HepG2 (cell line): ENCODE measurements around the gene PPP1R12C. TPM values are rescaled to one million over a fixed set of nuclear protein-coding genes. Genes with fewer than 3 reads are reported as not detected.
A peak's percentile ranks its signal among the peaks of the same experiment; 100 is the strongest.

Experiments used
- CBX1 ChIP-seq: IDR thresholded peaks from one replicate; pipeline ENCODE4 v1.6.1; 2016; ENCODE audit warnings: antibody characterized with exemption, low read depth
- FOSL2 ChIP-seq: sonication (generic); formaldehyde crosslinking; IDR thresholded peaks from 2 replicates; pipeline ENCODE4 v1.4.0; 2020; ENCODE audit warnings: missing genetic modification reagents
- GATAD1 ChIP-seq: IDR thresholded peaks from 2 replicates; pipeline ENCODE4 v1.6.1; 2016; ENCODE audit warnings: missing genetic modification reagents, missing compliant biosample characterization
- HMGA1 ChIP-seq: sonication (generic); formaldehyde crosslinking; conservative IDR thresholded peaks from 2 replicates; pipeline ENCODE4 v1.4.0; 2020; ENCODE audit warnings: missing genetic modification reagents
- NFATC3 ChIP-seq: sonication (generic); formaldehyde crosslinking; IDR thresholded peaks from 2 replicates; pipeline ENCODE4 v1.5.1; 2020; ENCODE audit warnings: mild to moderate bottlenecking, missing genetic modification reagents
- PLRG1 ChIP-seq: fragments of 450-650 bp; conservative IDR thresholded peaks from 2 replicates; pipeline ENCODE4 v1.6.1; 2016
- PTBP1 ChIP-seq: fragments of 200-400 bp; formaldehyde crosslinking; IDR thresholded peaks from 2 replicates; pipeline ENCODE4 v1.6.1; 2018; ENCODE audit warnings: low read length, low read depth; ENCODE audit not compliant: poor library complexity, severe bottlenecking
- SOX5 ChIP-seq: IDR thresholded peaks from 2 replicates; pipeline ENCODE4 v1.6.1; 2016; ENCODE audit warnings: borderline replicate concordance
- TCF7 ChIP-seq: sonication (generic); IDR thresholded peaks from 2 replicates; pipeline ENCODE4 v1.6.1; 2016; ENCODE audit warnings: antibody characterized with exemption, low read depth
- XBP1 ChIP-seq: sonication (generic); formaldehyde crosslinking; IDR thresholded peaks from 2 replicates; pipeline ENCODE4 v1.5.0; 2020; ENCODE audit warnings: missing genetic modification reagents
- ZNF138 ChIP-seq: sonication (generic); formaldehyde crosslinking; IDR thresholded peaks from 2 replicates; pipeline ENCODE4 v1.5.0; 2020; ENCODE audit warnings: mild to moderate bottlenecking, low read depth, missing genetic modification reagents
- ZNF20 ChIP-seq: sonication (generic); formaldehyde crosslinking; IDR thresholded peaks from 2 replicates; pipeline ENCODE4 v1.4.0; 2020; ENCODE audit warnings: mild to moderate bottlenecking, moderate library complexity, missing genetic modification reagents
- ZNF207 ChIP-seq: fragments of 450-650 bp; IDR thresholded peaks from 2 replicates; pipeline ENCODE4 v1.6.1; 2016; ENCODE audit warnings: antibody characterized with exemption, borderline replicate concordance
- ZNF747 ChIP-seq: sonication (generic); formaldehyde crosslinking; IDR thresholded peaks from 2 replicates; pipeline ENCODE4 v1.8.1; 2023; ENCODE audit warnings: missing genetic modification reagents, mild to moderate bottlenecking, borderline replicate concordance
- polyA plus RNA-seq, 8 experiments: library from polyadenylated mRNA; depleted of rRNA in 3 of 8; stranded (reverse) in 7 of 8; unstranded in 1 of 8; fragments of >200 nt; fragmentation: Illumina TruSeq in 4 of 8; extraction: Trizol in 4 of 8; gene quantifications; 2 replicates each; pipeline versions ENCODE4 v1.2.1 to v1.2.3, GENCODE V29; 2011 to 2016; ENCODE audit warnings: low read depth in 4 of 8, missing spikeins in 1 of 8, mixed read lengths in 1 of 8; ENCODE audit not compliant: insufficient read depth in 1 of 8
- total RNA-seq, 5 experiments: library from RNA; depleted of rRNA; stranded (reverse); fragments of >200 nt; fragmentation: Illumina TruSeq; extraction: Trizol; gene quantifications; 2 replicates each; pipeline ENCODE4 v1.2.3, GENCODE V29; 2016; ENCODE audit warnings: low read depth in 1 of 5
- TF ChIP-seq, protein P1 (sequence below): sonication (generic); formaldehyde crosslinking; IDR thresholded peaks from 2 replicates; pipeline ENCODE4 v1.4.0; 2020; ENCODE audit warnings: missing genetic modification reagents, borderline replicate concordance
- TF ChIP-seq, protein P2 (sequence below): sonication (generic); formaldehyde crosslinking; IDR thresholded peaks from 2 replicates; pipeline ENCODE4 v1.5.1; 2020; ENCODE audit warnings: missing genetic modification reagents, mild to moderate bottlenecking, borderline replicate concordance
- TF ChIP-seq, protein P3 (sequence below): sonication (generic); formaldehyde crosslinking; IDR thresholded peaks from 2 replicates; pipeline ENCODE4 v1.4.0; 2020; ENCODE audit warnings: missing genetic modification reagents
- TF ChIP-seq, protein P4 (sequence below): sonication (generic); formaldehyde crosslinking; IDR thresholded peaks from 2 replicates; pipeline ENCODE4 v1.9.0; 2022; ENCODE audit warnings: low read depth, missing genetic modification reagents
- TF ChIP-seq, protein P5 (sequence below): sonication (generic); formaldehyde crosslinking; IDR thresholded peaks from 2 replicates; pipeline ENCODE4 v1.5.0; 2020; ENCODE audit warnings: missing genetic modification reagents

The PPP1R12C gene
- total and polyA plus RNA-seq, 2 of the 13 experiments (the other 11 are each of a cell fraction or from before 2014, with no cell fraction given), result 29.7 to 30.3 TPM

DNA sequence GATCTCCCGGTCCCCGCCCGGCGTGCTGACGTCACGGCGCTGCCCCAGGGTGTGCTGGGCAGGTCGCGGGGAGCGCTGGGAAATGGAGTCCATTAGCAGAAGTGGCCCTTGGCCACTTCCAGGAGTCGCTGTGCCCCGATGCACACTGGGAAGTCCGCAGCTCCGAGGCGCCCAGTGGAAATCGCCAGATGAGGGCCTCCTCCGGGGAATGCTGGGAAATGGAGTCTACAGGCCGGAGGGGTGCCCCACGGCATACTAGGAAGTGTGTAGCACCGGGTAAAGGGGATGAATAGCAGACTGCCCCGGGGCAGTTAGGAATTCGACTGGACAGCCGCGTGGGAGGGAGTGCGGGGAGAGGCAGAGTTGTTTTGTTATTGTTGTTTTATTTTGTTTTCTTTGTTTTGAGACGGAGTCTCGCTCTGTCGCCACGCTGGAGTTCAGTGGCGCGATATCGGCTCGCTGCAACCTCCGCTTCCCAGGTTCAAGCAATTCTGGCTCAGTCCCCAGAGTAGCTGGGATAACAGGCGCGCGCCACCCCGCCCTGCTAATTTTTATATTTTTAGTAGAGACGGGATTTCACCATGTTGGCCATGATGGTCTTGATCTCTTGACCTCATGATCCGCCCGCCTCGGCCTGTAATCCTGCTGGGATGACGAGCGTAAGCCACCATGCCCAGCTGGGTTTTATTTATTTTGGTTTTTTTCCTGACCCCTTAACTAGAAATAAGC, 390 bp upstream of the PPP1R12C start (continued):
- TF ChIP-seq, protein P1, sequence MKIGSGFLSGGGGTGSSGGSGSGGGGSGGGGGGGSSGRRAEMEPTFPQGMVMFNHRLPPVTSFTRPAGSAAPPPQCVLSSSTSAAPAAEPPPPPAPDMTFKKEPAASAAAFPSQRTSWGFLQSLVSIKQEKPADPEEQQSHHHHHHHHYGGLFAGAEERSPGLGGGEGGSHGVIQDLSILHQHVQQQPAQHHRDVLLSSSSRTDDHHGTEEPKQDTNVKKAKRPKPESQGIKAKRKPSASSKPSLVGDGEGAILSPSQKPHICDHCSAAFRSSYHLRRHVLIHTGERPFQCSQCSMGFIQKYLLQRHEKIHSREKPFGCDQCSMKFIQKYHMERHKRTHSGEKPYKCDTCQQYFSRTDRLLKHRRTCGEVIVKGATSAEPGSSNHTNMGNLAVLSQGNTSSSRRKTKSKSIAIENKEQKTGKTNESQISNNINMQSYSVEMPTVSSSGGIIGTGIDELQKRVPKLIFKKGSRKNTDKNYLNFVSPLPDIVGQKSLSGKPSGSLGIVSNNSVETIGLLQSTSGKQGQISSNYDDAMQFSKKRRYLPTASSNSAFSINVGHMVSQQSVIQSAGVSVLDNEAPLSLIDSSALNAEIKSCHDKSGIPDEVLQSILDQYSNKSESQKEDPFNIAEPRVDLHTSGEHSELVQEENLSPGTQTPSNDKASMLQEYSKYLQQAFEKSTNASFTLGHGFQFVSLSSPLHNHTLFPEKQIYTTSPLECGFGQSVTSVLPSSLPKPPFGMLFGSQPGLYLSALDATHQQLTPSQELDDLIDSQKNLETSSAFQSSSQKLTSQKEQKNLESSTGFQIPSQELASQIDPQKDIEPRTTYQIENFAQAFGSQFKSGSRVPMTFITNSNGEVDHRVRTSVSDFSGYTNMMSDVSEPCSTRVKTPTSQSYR (CRISPR knock-in tag), result no peak
- TF ChIP-seq, protein P2, sequence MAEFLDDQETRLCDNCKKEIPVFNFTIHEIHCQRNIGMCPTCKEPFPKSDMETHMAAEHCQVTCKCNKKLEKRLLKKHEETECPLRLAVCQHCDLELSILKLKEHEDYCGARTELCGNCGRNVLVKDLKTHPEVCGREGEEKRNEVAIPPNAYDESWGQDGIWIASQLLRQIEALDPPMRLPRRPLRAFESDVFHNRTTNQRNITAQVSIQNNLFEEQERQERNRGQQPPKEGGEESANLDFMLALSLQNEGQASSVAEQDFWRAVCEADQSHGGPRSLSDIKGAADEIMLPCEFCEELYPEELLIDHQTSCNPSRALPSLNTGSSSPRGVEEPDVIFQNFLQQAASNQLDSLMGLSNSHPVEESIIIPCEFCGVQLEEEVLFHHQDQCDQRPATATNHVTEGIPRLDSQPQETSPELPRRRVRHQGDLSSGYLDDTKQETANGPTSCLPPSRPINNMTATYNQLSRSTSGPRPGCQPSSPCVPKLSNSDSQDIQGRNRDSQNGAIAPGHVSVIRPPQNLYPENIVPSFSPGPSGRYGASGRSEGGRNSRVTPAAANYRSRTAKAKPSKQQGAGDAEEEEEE (CRISPR knock-in tag), result no peak
- TF ChIP-seq ZNF747, result no peak
- TF ChIP-seq ZNF138 (CRISPR knock-in tag), result no peak
- TF ChIP-seq TCF7, result no peak
- TF ChIP-seq PTBP1, result no peak
- TF ChIP-seq, protein P3, sequence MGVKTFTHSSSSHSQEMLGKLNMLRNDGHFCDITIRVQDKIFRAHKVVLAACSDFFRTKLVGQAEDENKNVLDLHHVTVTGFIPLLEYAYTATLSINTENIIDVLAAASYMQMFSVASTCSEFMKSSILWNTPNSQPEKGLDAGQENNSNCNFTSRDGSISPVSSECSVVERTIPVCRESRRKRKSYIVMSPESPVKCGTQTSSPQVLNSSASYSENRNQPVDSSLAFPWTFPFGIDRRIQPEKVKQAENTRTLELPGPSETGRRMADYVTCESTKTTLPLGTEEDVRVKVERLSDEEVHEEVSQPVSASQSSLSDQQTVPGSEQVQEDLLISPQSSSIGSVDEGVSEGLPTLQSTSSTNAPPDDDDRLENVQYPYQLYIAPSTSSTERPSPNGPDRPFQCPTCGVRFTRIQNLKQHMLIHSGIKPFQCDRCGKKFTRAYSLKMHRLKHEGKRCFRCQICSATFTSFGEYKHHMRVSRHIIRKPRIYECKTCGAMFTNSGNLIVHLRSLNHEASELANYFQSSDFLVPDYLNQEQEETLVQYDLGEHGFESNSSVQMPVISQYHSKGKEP (CRISPR knock-in tag), result peak; percentile 12; the same call in 1 of the 2 replicates
- no peak for TF ChIP-seq SOX5 (CRISPR knock-in tag)
- TF ChIP-seq HMGA1 (CRISPR knock-in tag), result no peak
- no peak for TF ChIP-seq ZNF20
- no peak for TF ChIP-seq CBX1
- TF ChIP-seq XBP1 (CRISPR knock-in tag), result no peak
- peak; percentile 38; the same call in 1 of the 2 replicates for TF ChIP-seq FOSL2 (CRISPR knock-in tag)
- no peak for TF ChIP-seq ZNF207
- TF ChIP-seq, protein P4, sequence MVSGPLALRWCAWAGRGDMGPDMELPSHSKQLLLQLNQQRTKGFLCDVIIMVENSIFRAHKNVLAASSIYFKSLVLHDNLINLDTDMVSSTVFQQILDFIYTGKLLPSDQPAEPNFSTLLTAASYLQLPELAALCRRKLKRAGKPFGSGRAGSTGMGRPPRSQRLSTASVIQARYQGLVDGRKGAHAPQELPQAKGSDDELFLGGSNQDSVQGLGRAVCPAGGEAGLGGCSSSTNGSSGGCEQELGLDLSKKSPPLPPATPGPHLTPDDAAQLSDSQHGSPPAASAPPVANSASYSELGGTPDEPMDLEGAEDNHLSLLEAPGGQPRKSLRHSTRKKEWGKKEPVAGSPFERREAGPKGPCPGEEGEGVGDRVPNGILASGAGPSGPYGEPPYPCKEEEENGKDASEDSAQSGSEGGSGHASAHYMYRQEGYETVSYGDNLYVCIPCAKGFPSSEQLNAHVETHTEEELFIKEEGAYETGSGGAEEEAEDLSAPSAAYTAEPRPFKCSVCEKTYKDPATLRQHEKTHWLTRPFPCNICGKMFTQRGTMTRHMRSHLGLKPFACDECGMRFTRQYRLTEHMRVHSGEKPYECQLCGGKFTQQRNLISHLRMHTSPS (CRISPR knock-in tag), result no peak
- TF ChIP-seq GATAD1 (CRISPR knock-in tag), result peak; percentile 88
- TF ChIP-seq, protein P5, sequence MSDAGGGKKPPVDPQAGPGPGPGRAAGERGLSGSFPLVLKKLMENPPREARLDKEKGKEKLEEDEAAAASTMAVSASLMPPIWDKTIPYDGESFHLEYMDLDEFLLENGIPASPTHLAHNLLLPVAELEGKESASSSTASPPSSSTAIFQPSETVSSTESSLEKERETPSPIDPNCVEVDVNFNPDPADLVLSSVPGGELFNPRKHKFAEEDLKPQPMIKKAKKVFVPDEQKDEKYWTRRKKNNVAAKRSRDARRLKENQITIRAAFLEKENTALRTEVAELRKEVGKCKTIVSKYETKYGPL (CRISPR knock-in tag), result no peak
- TF ChIP-seq PLRG1, result no peak
- no peak for TF ChIP-seq NFATC3 (CRISPR knock-in tag)
